Measurements from ENCODE around the gene CCDC93. TPM values are rescaled to one million over a fixed set of nuclear protein-coding genes. Genes with fewer than 3 reads are reported as not detected.
"Not testable (repeated sequence)": the region's sequence is repeated elsewhere in the genome, so short reads cannot be mapped to it uniquely, and the experiment has no call there.

Gene CCDC93
- polyA plus RNA-seq, 1 donor = 42.1 TPM

- H3K27me3 ChIP-seq (ENCODE audit: control insufficient read depth, insufficient read depth, low read length) = peaks cover 2% of the 10 kb centered on the region
- DNase-seq = no peak
- no peaks in the 10 kb centered on the region for H3K36me3 ChIP-seq (ENCODE audit: control insufficient read depth, insufficient read depth, low read length)
- H3K27ac ChIP-seq (ENCODE audit: low read length) = no peak overlapping the region
- no peaks in the 10 kb centered on the region for H3K4me1 ChIP-seq (ENCODE audit: control insufficient read depth, insufficient read depth, low read length)
- no peak overlapping the region for H3K4me3 ChIP-seq (ENCODE audit: low read length)
- WGBS (ENCODE audit: insufficient coverage, low lambda C conversion rate) = no CpG with 5 or more reads among the region's 1 CpG
- H3K9me3 ChIP-seq (ENCODE audit: control insufficient read depth, low read depth, low read length) = no peaks in the 10 kb centered on the region
Observed at GRCh38 chr2:118019821-118020220, 6.0 kb upstream of the CCDC93 start.

- no peak overlapping the region for H3K27ac ChIP-seq (ENCODE audit: low read length)
- H3K4me1 ChIP-seq (ENCODE audit: control insufficient read depth, insufficient read depth, low read length) = peaks cover 7% of the 10 kb centered on the region
- DNase-seq = no peak
- H3K27me3 ChIP-seq (ENCODE audit: control insufficient read depth, insufficient read depth, low read length) = peaks cover under 1% of the 10 kb centered on the region
- H3K4me3 ChIP-seq (ENCODE audit: low read length) = no peak overlapping the region
- no peaks in the 10 kb centered on the region for H3K9me3 ChIP-seq (ENCODE audit: control insufficient read depth, low read depth, low read length)
- H3K36me3 ChIP-seq (ENCODE audit: control insufficient read depth, insufficient read depth, low read length) = no peaks in the 10 kb centered on the region
- WGBS (ENCODE audit: insufficient coverage, low lambda C conversion rate) = 100% methylated on average over 1 of the region's 5 CpGs
Observed at GRCh38 chr2:118016911-118017310, 3.0 kb upstream of the CCDC93 start.

GRCh38 chr2:118015761-118016160 is 1.9 kb upstream of the CCDC93 start:
- not testable (repeated sequence) for DNase-seq; H3K4me3 ChIP-seq (ENCODE audit: low read length); H3K27me3 ChIP-seq (ENCODE audit: control insufficient read depth, insufficient read depth, low read length); H3K36me3 ChIP-seq (ENCODE audit: control insufficient read depth, insufficient read depth, low read length); H3K27ac ChIP-seq (ENCODE audit: low read length); H3K9me3 ChIP-seq (ENCODE audit: control insufficient read depth, low read depth, low read length)
- WGBS (ENCODE audit: insufficient coverage, low lambda C conversion rate) = 100% methylated on average over 1 of the region's 10 CpGs
- H3K4me1 ChIP-seq (ENCODE audit: control insufficient read depth, insufficient read depth, low read length) = peaks cover 11% of the 10 kb centered on the region

GRCh38 chr2:118014492-118014824 is 588 bp upstream of the CCDC93 start:
- Histone ChIP-seq H3K9me3 (ENCODE audit: control insufficient read depth, low read depth, low read length) (no peaks in the 10 kb centered on the region), H3K4me3 (ENCODE audit: low read length) (peak overlapping the region; percentile 99), H3K36me3 (ENCODE audit: control insufficient read depth, insufficient read depth, low read length) (no peaks in the 10 kb centered on the region), H3K27me3 (ENCODE audit: control insufficient read depth, insufficient read depth, low read length) (no peaks in the 10 kb centered on the region), H3K27ac (ENCODE audit: low read length) (peak overlapping the region; percentile 57), H3K4me1 (ENCODE audit: control insufficient read depth, insufficient read depth, low read length) (peaks cover 11% of the 10 kb centered on the region)
- no peak for DNase-seq
- WGBS (ENCODE audit: insufficient coverage, low lambda C conversion rate) = 0% methylated on average over 1 of the region's 17 CpGs

- DNase-seq = peak; percentile 37 to 80
- no CpG with 5 or more reads among the region's 48 CpGs for WGBS (ENCODE audit: insufficient coverage, low lambda C conversion rate)
Observed at GRCh38 chr2:118013221-118013723, 598 bp downstream of the CCDC93 start.

GRCh38 chr2:118012778-118013177 is 1.1 kb downstream of the CCDC93 start:
- H3K27ac ChIP-seq (ENCODE audit: low read length) = peak overlapping the region; percentile 98
- H3K4me3 ChIP-seq (ENCODE audit: low read length) = peak overlapping the region; percentile 99
- peaks cover 9% of the 10 kb centered on the region for H3K36me3 ChIP-seq (ENCODE audit: control insufficient read depth, insufficient read depth, low read length)
- H3K27me3 ChIP-seq (ENCODE audit: control insufficient read depth, insufficient read depth, low read length) = no peaks in the 10 kb centered on the region
- WGBS (ENCODE audit: insufficient coverage, low lambda C conversion rate) = no CpG with 5 or more reads among the region's 6 CpGs
- DNase-seq = no peak
- peaks cover 11% of the 10 kb centered on the region for H3K4me1 ChIP-seq (ENCODE audit: control insufficient read depth, insufficient read depth, low read length)
- H3K9me3 ChIP-seq (ENCODE audit: control insufficient read depth, low read depth, low read length) = no peaks in the 10 kb centered on the region

More at GRCh38 chr2:118013221-118013723, 598 bp downstream of the CCDC93 start:
- peaks cover 5% of the 10 kb centered on the region for H3K36me3 ChIP-seq (ENCODE audit: control insufficient read depth, insufficient read depth, low read length)
- H3K27me3 ChIP-seq (ENCODE audit: control insufficient read depth, insufficient read depth, low read length) = no peaks in the 10 kb centered on the region
- peaks cover 11% of the 10 kb centered on the region for H3K4me1 ChIP-seq (ENCODE audit: control insufficient read depth, insufficient read depth, low read length)
- H3K4me3 ChIP-seq (ENCODE audit: low read length) = peak overlapping the region; percentile 99
- H3K27ac ChIP-seq (ENCODE audit: low read length) = peak overlapping the region; percentile 98
- no peaks in the 10 kb centered on the region for H3K9me3 ChIP-seq (ENCODE audit: control insufficient read depth, low read depth, low read length)

- no peak overlapping the region for H3K27ac ChIP-seq (ENCODE audit: low read length)
- H3K36me3 ChIP-seq (ENCODE audit: control insufficient read depth, insufficient read depth, low read length) = peaks cover 27% of the 10 kb centered on the region
- no peak overlapping the region for H3K4me3 ChIP-seq (ENCODE audit: low read length)
- H3K4me1 ChIP-seq (ENCODE audit: control insufficient read depth, insufficient read depth, low read length) = peaks cover 17% of the 10 kb centered on the region
- H3K27me3 ChIP-seq (ENCODE audit: control insufficient read depth, insufficient read depth, low read length) = no peaks in the 10 kb centered on the region
- no peak for DNase-seq
- no peaks in the 10 kb centered on the region for H3K9me3 ChIP-seq (ENCODE audit: control insufficient read depth, low read depth, low read length)
Observed at GRCh38 chr2:118010473-118010872, 3.4 kb downstream of the CCDC93 start.

- DNase-seq = no peak
- no peaks in the 10 kb centered on the region for H3K9me3 ChIP-seq (ENCODE audit: control insufficient read depth, low read depth, low read length)
- H3K36me3 ChIP-seq (ENCODE audit: control insufficient read depth, insufficient read depth, low read length) = peaks cover 54% of the 10 kb centered on the region
- no peaks in the 10 kb centered on the region for H3K27me3 ChIP-seq (ENCODE audit: control insufficient read depth, insufficient read depth, low read length)
- no peak overlapping the region for H3K27ac ChIP-seq (ENCODE audit: low read length)
- peaks cover 10% of the 10 kb centered on the region for H3K4me1 ChIP-seq (ENCODE audit: control insufficient read depth, insufficient read depth, low read length)
- WGBS (ENCODE audit: insufficient coverage, low lambda C conversion rate) = no CpG with 5 or more reads among the region's 2 CpGs
- no peak overlapping the region for H3K4me3 ChIP-seq (ENCODE audit: low read length)
Observed at GRCh38 chr2:118006861-118007260, 7.0 kb downstream of the CCDC93 start.

GRCh38 chr2:118006326-118006725 is 7.5 kb downstream of the CCDC93 start:
- no peak overlapping the region for H3K27ac ChIP-seq (ENCODE audit: low read length)
- DNase-seq = peak; percentile 9 to 56
- no CpG with 5 or more reads among the region's 1 CpG for whole genome bisulfite sequencing (ENCODE audit: insufficient coverage, low lambda C conversion rate)
- peaks cover 6% of the 10 kb centered on the region for H3K4me1 ChIP-seq (ENCODE audit: control insufficient read depth, insufficient read depth, low read length)
- peaks cover 59% of the 10 kb centered on the region for H3K36me3 ChIP-seq (ENCODE audit: control insufficient read depth, insufficient read depth, low read length)
- no peak overlapping the region for H3K4me3 ChIP-seq (ENCODE audit: low read length)
- H3K9me3 ChIP-seq (ENCODE audit: control insufficient read depth, low read depth, low read length) = no peaks in the 10 kb centered on the region
- no peaks in the 10 kb centered on the region for H3K27me3 ChIP-seq (ENCODE audit: control insufficient read depth, insufficient read depth, low read length)

GRCh38 chr2:118003396-118003824 is 10.5 kb downstream of the CCDC93 start:
- Histone ChIP-seq H3K4me1 (ENCODE audit: control insufficient read depth, insufficient read depth, low read length) (peaks cover 6% of the 10 kb centered on the region), H3K36me3 (ENCODE audit: control insufficient read depth, insufficient read depth, low read length) (peaks cover 80% of the 10 kb centered on the region), H3K27ac (ENCODE audit: low read length) (no peak overlapping the region), H3K4me3 (ENCODE audit: low read length) (no peak overlapping the region), H3K9me3 (ENCODE audit: control insufficient read depth, low read depth, low read length) (no peaks in the 10 kb centered on the region), H3K27me3 (ENCODE audit: control insufficient read depth, insufficient read depth, low read length) (no peaks in the 10 kb centered on the region)
- no CpG with 5 or more reads among the region's 3 CpGs for WGBS (ENCODE audit: insufficient coverage, low lambda C conversion rate)
- peak; percentile 57 to 61 for DNase-seq

GRCh38 chr2:118000041-118000440 is 13.8 kb downstream of the CCDC93 start:
- WGBS (ENCODE audit: insufficient coverage, low lambda C conversion rate) = 95% methylated on average over 2 of the region's 4 CpGs
- Histone ChIP-seq H3K27me3 (ENCODE audit: control insufficient read depth, insufficient read depth, low read length) (no peaks in the 10 kb centered on the region), H3K4me3 (ENCODE audit: low read length) (no peak overlapping the region), H3K27ac (ENCODE audit: low read length) (no peak overlapping the region), H3K9me3 (ENCODE audit: control insufficient read depth, low read depth, low read length) (no peaks in the 10 kb centered on the region), H3K4me1 (ENCODE audit: control insufficient read depth, insufficient read depth, low read length) (no peaks in the 10 kb centered on the region), H3K36me3 (ENCODE audit: control insufficient read depth, insufficient read depth, low read length) (peaks cover 85% of the 10 kb centered on the region)
- no peak for DNase-seq
